GM18909 (cell line): Measurements from ENCODE around the gene NUDT13.

Source experiments
- ATAC-seq: cut with Tn5 transposase; IDR thresholded peaks from one replicate; pipeline ENCODE4 v1.9.1; 2021; ENCODE audit warnings: mild to moderate bottlenecking; ENCODE audit not compliant: unreplicated experiment, poor library complexity

NUDT13 gene

GRCh38 chr10:73110345-73110849, at the start of gene NUDT13:
Gene NUDT13, plus strand, starts transcription at chr10:73110455. Its CDS starts 3,911 bp downstream, at chr10:73114366.
- peak; percentile 80 for ATAC-seq

DNA sequence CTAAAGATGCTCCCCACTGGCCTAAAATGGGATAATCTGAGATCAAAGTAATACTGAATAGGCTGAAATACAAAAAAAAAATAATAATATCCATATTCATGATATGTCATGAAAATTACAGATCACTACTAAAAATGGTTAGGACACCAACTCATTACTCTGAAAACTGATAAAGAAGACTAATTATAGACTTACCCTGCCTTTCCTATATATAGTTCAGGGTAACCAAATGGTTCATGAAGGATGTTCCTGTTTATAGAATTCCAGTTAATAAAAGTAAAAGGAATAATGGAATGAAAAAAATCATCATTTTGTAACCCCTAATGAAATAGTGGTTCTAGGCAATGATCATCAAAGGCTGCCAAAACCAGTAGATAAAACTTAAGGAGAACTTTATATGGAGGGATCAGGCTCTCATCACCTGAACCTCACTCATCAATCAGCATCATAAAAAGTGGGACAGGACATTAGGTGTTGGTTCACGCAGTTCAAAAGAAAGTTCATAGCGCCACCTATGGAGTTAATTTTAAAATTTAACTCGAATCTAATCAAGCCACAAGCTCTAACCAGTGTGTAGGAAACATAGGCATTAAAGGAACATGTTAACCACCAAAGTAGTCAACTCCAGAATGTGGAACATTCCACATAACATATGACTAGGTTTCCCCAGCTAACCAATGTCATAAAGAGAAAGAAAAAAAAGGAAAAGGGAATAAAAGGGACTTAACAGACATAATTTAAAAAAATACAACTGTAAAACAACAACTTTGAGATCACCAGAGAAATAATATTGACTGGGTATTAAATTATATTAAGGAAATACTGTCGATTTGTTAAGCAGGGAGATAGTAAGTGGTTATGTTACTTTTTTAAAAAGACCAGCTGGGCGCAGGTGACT, 49.3 kb upstream of the NUDT13 start:
- no peak for ATAC-seq

- no peak for ATAC-seq
Observed at GRCh38 chr10:73061743-73062142, 48.5 kb upstream of the NUDT13 start.

DNA sequence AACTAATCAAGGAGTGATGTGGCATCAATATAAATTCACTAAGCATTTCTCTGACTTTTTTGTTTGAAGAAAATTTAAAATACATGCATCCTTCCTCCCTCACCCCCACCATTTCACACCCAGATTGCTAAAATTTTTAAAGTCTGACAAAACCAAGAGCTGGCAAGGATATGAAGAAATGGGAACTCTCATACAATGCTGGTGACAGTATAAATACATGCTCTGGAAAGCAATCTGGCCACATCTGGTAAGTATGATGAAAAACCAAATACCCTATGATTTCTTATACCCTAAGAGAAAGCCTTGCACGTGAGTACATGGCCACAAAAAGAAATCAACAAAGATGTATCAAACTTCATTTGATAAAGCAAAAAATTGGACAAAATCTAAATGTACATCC, 44.8 kb upstream of the NUDT13 start:
- ATAC-seq: no peak

DNA sequence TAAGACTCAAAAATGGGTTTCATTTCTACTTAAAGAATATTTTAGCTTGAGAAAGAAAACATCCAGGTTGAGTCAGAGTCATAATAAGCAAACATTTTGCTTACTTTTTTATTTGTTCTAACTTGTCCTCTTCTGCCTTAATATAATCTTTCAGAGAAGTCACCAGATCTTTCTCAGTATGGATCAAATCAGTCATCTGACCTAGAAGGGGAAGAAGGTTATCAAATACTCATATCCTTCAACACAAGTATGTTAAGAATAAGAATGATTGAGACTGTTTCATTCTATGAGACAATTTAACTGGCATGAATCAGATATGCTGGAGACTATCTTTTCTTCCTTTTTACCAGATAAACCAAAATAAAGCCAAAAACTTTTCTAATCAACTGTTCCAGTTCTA, 36.6 kb upstream of the NUDT13 start:
- ATAC-seq: no peak

- ATAC-seq: no peak
Observed at GRCh38 chr10:73075829-73076228, 34.4 kb upstream of the NUDT13 start.

GRCh38 chr10:73076360-73077183, 33.7 kb upstream of the NUDT13 start:
- no peak for ATAC-seq

DNA sequence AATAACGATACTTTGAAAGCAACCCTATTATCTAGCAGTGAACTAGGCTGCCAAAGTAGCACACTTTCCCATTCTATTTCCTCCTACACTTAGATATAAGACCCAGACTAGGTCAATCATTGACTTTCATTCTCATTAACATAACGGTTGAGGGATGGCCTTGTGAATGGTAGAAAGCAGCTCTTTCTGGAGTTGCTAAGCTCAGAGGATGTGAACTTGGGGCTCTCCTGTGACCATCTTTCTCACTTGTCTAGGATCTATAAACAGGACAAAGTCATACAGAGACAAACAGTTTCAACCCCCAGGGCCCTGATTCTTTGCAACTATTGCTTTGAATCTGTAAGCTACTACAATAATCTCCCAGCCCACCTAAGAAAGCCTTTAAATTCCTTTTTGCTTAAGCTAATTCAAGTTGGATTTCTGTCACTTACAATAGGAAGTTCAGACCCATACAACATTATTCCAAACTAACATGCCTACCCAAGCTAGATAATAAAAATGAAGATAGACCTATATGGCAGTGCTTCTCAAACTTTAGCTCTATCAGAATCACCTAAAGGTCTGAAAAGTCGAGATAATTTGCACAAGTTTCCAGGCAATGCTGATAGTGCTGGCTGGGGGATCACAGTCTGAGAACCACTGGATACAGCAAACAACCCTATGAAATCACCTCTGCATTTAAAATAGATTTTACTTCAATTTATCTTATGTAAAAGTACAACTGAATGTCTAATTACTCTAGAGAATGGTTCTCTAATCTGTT, 30.3 kb upstream of the NUDT13 start:
- peak; percentile 78 for ATAC-seq

- ATAC-seq: no peak
Observed at GRCh38 chr10:73083221-73083620, 27.0 kb upstream of the NUDT13 start.

DNA sequence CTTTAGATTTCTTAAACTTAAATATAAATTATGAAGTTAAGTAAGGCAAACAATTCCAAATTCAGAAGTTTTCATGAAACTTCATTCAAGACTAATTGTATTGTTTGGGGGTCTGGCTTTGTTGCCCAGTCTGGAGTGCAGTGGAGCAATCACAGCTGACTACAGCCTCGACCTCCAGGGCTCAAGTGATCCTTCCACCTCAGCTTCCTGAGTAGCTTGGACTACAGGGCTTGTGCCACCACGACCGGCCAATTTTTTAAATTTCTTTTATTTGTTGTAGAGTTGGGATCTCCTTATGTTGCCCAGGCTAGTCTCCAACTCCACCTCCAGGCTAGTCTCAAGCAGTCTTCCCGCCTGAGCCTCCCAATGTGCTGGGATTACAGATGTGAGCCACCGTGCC, 26.0 kb upstream of the NUDT13 start:
- no peak for ATAC-seq

GRCh38 chr10:73086816-73087215, 23.4 kb upstream of the NUDT13 start:
- no peak for ATAC-seq

DNA sequence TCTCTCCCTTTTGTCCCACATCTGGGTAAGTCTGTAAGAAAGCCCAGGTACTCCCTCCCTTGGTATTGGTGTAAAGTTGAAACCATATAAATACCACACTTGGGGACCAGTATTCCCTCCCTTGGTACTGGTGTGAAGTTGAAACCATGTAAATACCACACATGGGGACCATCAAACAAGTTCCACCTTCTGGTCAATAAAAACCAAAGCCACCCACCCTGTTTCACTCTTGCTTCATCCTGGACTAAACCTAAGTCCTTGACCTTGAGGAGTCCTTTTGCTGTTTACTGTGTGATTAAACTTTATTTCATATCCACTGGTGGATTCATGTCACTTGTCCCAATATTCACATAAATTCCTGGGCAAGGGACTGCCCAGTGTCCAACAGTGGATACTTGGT, 22.0 kb upstream of the NUDT13 start:
- ATAC-seq: no peak

GRCh38 chr10:73092830-73093229, 17.4 kb upstream of the NUDT13 start:
- no peak for ATAC-seq

GRCh38 chr10:73093922-73094850, 16.1 kb upstream of the NUDT13 start:
- ATAC-seq: no peak

GRCh38 chr10:73094986-73095480, 15.2 kb upstream of the NUDT13 start:
- ATAC-seq: no peak

- no peak for ATAC-seq
Observed at GRCh38 chr10:73095481-73096021, 14.7 kb upstream of the NUDT13 start.

GRCh38 chr10:73096041-73096448, 14.2 kb upstream of the NUDT13 start:
- peak; percentile 36 for ATAC-seq

DNA sequence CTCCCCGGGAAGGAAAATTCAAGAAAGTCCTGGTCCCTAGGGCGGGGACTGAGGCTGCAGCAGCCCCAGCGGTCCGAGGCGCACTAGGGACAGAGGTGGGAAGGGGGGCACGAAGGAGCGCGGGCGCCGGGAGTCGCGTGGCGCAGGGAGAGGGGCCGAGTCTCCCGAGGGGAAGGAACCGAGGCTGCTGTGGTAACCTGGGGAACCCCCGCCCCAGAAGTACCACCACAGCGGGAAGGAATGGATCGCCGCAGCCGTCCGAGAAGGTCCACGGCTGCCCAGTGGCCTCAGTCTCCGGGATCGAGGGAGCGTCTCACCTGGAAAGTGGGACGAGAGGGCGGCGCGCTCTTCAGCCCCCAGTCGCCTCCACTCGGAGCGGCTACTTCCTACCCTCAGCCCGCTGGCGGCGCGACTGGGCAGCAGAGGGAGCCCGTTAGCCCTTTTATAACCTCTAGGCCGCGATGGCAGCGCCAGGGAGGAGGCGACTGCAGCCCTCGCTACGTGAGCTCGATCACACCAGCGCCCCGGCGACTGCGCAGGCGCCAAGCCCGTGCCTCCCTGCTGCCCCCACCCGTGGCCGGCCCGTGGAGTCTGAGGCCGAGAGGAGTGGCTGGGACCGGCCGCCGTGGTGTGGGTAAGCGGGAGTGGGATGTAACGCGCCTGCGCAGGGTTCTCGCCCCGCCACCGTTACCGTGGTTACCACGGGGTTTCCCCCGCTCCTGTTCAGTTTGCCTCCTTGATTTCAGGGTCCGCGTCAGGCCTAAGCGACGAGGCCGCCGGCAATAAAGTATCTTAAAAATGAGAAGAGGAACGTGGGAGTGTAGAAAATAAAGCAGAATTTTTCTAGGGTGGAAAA, 13.6 kb upstream of the NUDT13 start, which contains the start of gene P4HA1:
TSS of gene P4HA1 (minus strand) at position 418 of the 856 bp plus-strand sequence. CDS start 21,983 bp downstream, outside the sequence.
- peak; percentile 87 for ATAC-seq
